Central memory CD4-positive, alpha-beta T cell (primary cell): ENCODE results near the gene RABIF.
"Not testable (repeated sequence)": the region's sequence is repeated elsewhere in the genome, so short reads cannot be mapped to it uniquely, and the experiment has no call there.

Source experiments
- DNase-seq: peaks from one replicate; pipeline ENCODE4 v3.0.0; 2022
- total RNA-seq, 3 experiments: gene quantifications; one replicate each; lab custom pipeline; 2026; lab: John Stamatoyannopoulos, UW

RABIF gene
- total RNA-seq, result 14.7 to 37.8 (median 18.6) reads per million in 3 experiments

GRCh38 chr1:202888531-202889360, at the start of gene RABIF:
TSS of gene RABIF (minus strand) at chr1:202889149. CDS start at chr1:202889098, 51 bp downstream.
- DNase-seq, result peak; percentile 96

- no peak for DNase-seq
These were observed 49.5 kb upstream of the RABIF start for GRCh38 chr1:202938287-202938925.

GRCh38 chr1:202936409-202936808, 47.5 kb upstream of the RABIF start:
- DNase-seq, result not testable (repeated sequence)

DNA sequence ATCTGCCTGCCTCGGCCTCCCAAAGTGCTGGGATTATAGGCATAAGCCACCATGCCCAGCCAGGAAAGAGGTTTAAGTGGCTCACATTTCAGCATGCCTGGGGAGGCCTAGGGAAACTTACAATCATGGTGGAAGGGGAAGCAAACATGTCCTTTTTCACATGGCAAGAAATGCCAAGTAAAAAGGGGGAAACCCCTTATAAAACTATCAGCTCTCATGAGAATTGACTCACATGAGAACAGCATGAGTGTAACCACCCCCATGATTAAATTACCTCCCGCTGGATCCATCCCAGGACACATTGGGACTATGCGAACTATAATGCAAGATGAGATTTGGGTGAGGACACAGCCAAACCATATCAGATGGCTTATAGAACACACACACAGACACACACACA, 46.9 kb upstream of the RABIF start:
- no peak for DNase-seq

DNA sequence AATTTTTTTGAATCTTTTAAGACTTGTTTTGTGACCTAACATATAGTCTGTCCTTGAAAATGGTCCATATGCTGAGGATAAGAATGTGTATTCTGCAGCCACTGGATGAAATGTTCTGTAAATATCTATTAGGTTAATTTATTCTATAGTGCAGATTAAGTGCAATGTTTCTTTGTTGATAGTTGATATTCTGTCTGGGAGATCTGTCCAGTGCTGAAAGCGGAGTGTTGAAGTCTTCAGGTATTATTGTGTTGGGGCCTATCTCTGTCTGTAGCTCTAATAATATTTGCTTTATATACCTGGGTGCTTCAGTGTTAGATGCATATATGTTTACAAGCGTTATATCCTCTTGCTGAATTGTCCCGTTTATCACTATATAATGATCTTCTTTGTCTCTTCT, 45.8 kb upstream of the RABIF start:
- no peak for DNase-seq

DNA sequence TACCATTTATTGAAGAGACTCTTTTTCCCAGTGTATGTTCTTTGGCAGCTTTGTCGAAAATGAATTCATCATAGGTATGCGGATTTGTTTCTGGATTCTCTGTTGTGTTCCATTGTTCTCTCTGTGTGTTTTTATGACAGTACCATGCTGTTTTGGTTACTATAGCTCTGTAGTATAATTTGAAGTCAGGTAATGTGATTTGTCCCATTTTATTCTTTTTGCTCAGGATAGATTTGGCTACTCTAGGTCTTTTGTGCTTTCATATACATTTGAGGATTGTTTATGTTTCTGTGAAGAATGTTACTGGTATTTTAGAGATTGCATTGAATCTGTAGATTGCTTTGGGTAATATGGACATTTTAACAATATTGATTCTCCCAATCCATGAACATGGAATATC, 43.5 kb upstream of the RABIF start:
- no peak for DNase-seq

- DNase-seq, result peak; percentile 93
These were observed 37.9 kb upstream of the RABIF start, which contains the start of gene KLHL12 for GRCh38 chr1:202926581-202927491. TSS of gene KLHL12 (minus strand) at chr1:202927234. CDS start at chr1:202925162, 2,072 bp downstream.

DNA sequence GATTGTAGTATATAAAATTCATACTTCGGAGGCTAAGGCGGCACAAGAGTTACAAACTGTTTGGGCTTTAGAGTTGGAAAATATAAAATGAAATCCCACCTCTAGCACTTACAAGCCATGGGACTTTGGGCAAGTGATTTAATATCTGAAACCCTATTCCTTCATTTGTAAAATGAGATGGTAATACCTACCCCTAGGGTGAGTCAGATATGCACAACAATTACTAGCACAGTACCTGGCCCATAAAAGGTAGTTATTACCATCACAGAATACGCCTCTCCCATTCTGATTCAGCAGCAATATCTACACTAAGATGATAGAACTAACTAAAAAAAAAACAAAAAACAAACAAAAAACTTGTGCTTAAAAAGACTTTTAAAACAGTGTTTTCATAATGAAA, 34.6 kb upstream of the RABIF start:
- no peak for DNase-seq

DNA sequence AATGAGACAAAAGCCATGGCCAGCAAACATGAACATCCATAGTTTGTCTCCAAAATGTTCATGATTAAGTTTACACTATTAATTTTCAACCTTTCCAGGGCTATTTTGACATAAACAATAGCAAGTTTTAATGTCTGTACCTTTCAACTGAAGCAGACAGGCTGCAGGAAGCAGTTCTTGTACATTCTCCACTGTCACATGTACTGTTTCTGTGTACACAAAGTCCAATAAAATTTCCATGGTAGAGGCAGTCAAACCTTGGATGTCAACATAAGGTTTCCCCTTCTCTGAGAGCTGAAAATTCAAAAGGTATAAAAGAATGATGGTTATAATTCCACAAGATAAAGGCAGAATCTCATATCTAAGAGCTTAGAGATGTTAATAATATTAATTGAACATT, 30.7 kb upstream of the RABIF start:
- no peak for DNase-seq

GRCh38 chr1:202915146-202915545, 26.2 kb upstream of the RABIF start:
- no peak for DNase-seq

DNA sequence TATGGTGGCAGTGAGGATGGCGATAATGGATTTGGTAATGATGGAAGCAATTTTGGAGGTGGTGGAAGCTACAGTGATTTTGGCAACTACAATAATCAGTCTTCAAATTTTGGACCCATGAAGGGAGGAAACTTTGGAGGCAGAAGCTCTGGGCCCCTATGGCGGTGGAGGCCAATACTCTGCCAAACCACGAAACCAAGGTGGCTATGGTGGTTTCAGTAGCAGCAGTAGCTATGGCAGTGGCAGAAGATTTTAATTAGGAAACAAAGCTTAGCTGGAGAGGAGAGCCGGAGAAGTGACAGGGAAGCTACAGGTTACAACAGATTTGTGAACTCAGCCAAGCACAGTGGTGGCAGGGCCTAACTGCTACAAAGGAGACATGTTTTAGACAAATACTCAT, 23.5 kb upstream of the RABIF start:
- DNase-seq, result not testable (repeated sequence)

DNA sequence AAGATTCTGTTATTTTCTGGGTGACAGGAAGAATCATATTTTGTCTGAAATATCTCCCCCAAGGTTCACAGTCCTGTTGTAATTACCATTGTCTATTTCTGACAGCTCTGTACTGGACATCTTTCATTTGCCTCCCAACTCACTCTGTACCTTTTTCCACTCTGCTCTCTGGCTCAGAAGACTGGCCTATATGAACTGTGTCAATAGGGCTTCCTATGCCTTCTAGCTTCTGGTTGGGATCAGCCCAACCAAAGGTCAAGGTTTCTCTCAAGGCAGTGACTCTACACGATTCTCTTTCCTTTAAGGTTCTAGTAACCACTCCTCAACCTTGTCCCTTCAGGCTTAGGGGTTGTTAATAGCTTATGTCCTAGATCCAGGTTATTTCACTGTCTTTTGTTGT, 20.5 kb upstream of the RABIF start:
- no peak for DNase-seq

DNA sequence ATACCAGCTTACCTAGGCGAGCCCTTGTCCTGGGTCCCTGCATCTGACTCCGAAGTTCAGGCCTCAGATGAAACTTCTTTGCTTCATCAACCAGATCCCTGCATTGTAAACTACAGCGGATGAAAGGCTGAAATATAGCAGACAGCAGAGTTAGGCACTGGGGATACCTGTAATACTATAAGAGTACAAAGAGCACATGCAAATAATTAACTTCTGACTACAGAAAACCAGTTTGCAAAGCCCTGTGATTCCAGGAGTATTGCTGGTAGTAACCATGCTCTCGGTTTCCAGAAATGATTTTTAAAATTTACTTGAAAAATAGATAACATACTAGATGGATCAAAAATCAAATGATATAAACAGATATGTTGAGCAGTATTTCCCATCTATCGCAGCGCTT, 20.0 kb upstream of the RABIF start:
- no peak for DNase-seq

GRCh38 chr1:202905331-202905730, 16.4 kb upstream of the RABIF start:
- no peak for DNase-seq

DNA sequence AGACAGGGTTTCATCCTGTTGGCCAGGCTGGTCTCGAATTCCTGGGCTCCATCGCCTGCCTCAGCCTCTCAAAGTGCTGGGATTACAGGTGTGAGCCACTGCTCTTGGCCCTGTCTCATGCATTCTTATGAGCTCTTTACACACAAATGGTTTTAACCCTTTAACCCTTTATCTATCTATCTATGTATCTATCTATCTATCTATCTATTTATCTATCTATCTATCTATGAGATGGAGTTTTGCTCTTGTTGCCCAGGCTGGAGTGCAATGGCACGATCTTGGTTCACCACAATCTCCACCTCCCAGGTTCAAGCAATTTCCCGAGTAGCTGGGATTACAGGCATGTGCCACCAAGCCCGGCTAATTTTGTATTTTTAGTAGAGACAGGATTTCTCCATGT, 14.9 kb upstream of the RABIF start:
- DNase-seq, result not testable (repeated sequence)

GRCh38 chr1:202901555-202901954, 12.6 kb upstream of the RABIF start:
- no peak for DNase-seq

DNA sequence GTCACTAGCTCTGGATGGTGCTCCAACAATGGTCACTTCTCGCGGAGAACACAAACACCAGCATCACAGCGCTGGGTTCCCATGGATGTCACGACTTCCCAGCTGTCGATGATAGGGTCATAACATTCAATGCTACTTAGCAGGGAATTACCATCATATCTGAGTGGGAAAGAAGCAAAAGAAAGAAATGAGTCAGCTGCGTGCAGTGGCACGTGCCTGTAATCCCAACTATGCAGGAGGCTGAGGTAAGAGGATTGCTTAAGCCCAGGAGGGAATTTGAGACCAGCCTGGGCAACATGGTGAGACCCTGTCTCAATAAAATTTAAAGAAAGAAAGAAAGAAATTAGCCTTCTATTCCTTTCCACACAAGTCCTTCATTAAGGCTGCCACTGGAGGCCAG, 3.6 kb upstream of the RABIF start:
- no peak for DNase-seq

DNA sequence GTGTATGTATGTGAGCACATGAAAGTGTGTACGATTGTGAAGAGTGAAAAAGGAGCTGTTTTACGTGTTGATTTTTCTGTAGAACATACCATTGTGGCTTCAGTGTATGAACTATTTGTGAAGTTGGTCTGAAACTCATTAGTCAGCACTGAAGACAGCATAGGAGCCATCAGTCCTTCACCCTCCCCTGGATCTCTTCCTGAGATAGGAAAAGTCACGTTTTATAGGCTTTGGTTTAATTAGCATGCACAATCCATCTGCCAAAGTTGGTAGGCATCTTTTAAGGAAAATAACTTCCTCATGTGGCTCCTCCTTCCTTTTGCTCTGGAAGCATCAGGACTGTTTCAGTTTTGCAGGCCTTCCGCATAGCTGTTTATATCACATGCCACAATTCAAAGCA, 1.4 kb upstream of the RABIF start:
- no peak for DNase-seq

GRCh38 chr1:202888221-202888530, 773 bp downstream of the RABIF start:
- no peak for DNase-seq

DNA sequence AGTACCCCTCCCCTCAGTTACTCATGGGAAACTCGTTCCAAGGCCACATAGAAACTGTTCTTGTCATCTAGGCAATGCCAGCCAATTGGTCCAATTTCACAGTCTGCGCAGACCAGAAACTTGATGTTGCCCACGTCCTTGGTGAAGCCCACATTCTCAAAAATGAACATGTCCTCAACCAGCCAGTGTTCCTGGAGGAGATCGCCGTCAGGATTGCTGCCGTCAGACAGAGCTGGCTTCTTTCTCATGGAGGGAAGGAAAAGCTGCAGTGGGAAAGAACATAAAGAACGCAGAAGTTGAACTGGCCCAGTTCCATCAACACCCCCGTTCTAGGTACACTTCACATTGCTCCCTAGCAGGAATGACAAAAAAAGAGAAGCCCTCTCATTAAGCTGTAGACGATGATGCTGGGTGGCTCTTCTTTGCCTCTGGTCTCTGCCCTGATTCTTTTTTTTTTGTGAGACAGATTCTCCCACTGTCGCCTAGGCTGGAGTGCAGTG, 7.9 kb downstream of the RABIF start:
- DNase-seq, result no peak

- DNase-seq, result no peak
These were observed 8.9 kb downstream of the RABIF start for GRCh38 chr1:202880062-202880461.

- no peak for DNase-seq
These were observed 9.8 kb downstream of the RABIF start for GRCh38 chr1:202879128-202879527.

DNA sequence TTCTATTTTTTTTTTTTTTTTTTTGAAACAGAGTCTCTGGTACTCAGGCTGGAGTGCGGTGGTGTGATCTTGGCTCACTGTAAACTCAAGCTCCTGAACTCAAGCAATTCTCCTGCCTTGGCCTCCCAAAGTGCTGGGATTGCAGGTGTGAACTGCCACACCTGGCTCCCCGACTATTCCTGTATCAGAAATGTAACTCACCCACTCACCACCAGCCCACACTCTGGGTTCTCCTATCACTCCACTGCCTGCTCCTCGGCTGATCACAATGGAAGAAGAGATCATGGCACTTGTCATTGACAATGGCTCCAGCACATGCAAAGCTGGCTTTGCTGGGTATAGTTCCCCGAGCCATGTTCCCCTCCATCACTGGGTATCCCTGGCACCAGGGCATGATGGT, 15.9 kb downstream of the RABIF start:
- no peak for DNase-seq
